Cardiac muscle cell (in vitro differentiated cells and primary cell): ENCODE results near the gene VAT1L. TPM values are rescaled to one million over a fixed set of nuclear protein-coding genes. Genes with fewer than 3 reads are reported as not detected.
A peak's percentile ranks its signal among the peaks of the same experiment; 100 is the strongest.

Experiments used
- DNase-seq, 2 donors: peaks; one replicate each; pipeline versions ENCODE4 v3.0.0 to v3.0.0-alpha.2; 2010 to 2017; ENCODE audit warnings: low read depth in 1 of 2, low spot score in 1 of 2
- H3K27ac ChIP-seq: fragments of 200-600 bp; sonication (generic); 2 replicates; pipeline ENCODE4 v1.5.1; 2016
- H3K27me3 ChIP-seq: fragments of 200-600 bp; sonication (generic); 2 replicates; pipeline ENCODE4 v1.6.0; 2016; ENCODE audit warnings: control low read depth
- H3K36me3 ChIP-seq: fragments of 200-600 bp; sonication (generic); 2 replicates; pipeline ENCODE4 v1.5.1; 2016; ENCODE audit warnings: control low read depth
- H3K4me1 ChIP-seq: fragments of 200-600 bp; sonication (generic); 2 replicates; pipeline ENCODE4 v1.8.1; 2017; ENCODE audit warnings: low read depth, mild to moderate bottlenecking, mixed run types
- H3K4me3 ChIP-seq: fragments of 200-600 bp; sonication (generic); 2 replicates; pipeline ENCODE4 v1.5.1; 2016; ENCODE audit warnings: mild to moderate bottlenecking
- H3K9me3 ChIP-seq: fragments of 200-600 bp; sonication (generic); 2 replicates; pipeline ENCODE4 v1.5.1; 2017; ENCODE audit warnings: low read depth, mild to moderate bottlenecking, control low read depth
- CTCF ChIP-seq: IDR thresholded peaks from 2 replicates; pipeline ENCODE4 v1.5.1; 2012; ENCODE audit warnings: low read depth, mild to moderate bottlenecking, low read length
- polyA plus RNA-seq: library from polyadenylated mRNA; unstranded; fragments of >200 nt; fragmentation: Nextera tagmentation; extraction: Ambion mirVana; gene quantifications from 2 replicates; pipeline ENCODE4 v1.2.1, GENCODE V29; 2016
- total RNA-seq: library from RNA; depleted of rRNA; stranded (reverse); fragments of >200 nt; gene quantifications from 2 replicates; pipeline ENCODE4 v1.2.3, GENCODE V29; 2016

VAT1L gene
- total and polyA plus RNA-seq, 2 experiments from 2014 or later, result 1.5 to 2.4 TPM

GRCh38 chr16:77859493-77860232, 71.3 kb downstream of the VAT1L start:
- Histone ChIP-seq H3K36me3 (no peaks in the 10 kb centered on the region), H3K27me3 (no peaks in the 10 kb centered on the region), H3K27ac (peak overlapping the region; percentile 69), H3K4me1 (peaks cover 35% of the 10 kb centered on the region), H3K4me3 (no peak overlapping the region), H3K9me3 (no peaks in the 10 kb centered on the region)
- DNase-seq, result no peak
- TF ChIP-seq CTCF, result no peak

- Histone ChIP-seq H3K27me3 (no peaks in the 10 kb centered on the region), H3K4me1 (peaks cover 35% of the 10 kb centered on the region), H3K4me3 (no peak overlapping the region), H3K36me3 (no peaks in the 10 kb centered on the region), H3K27ac (peak overlapping the region; percentile 49), H3K9me3 (no peaks in the 10 kb centered on the region)
- no peak for DNase-seq
- no peak for TF ChIP-seq CTCF
Measured at GRCh38 chr16:77860953-77861352, 72.6 kb downstream of the VAT1L start.

- H3K27me3 ChIP-seq, result no peaks in the 10 kb centered on the region
- H3K4me1 ChIP-seq, result peaks cover 35% of the 10 kb centered on the region
- no peak overlapping the region for H3K27ac ChIP-seq
- H3K4me3 ChIP-seq, result no peak overlapping the region
- no peaks in the 10 kb centered on the region for H3K9me3 ChIP-seq
- no peak for TF ChIP-seq CTCF
- no peaks in the 10 kb centered on the region for H3K36me3 ChIP-seq
- DNase-seq, result no peak
Measured at GRCh38 chr16:77863250-77863649, 74.9 kb downstream of the VAT1L start.

- Histone ChIP-seq H3K9me3 (no peaks in the 10 kb centered on the region), H3K27me3 (no peaks in the 10 kb centered on the region), H3K36me3 (no peaks in the 10 kb centered on the region), H3K27ac (no peak overlapping the region), H3K4me1 (peaks cover 21% of the 10 kb centered on the region), H3K4me3 (no peak overlapping the region)
- DNase-seq, result no peak
- TF ChIP-seq CTCF, result no peak
Measured at GRCh38 chr16:77866752-77867151, 78.4 kb downstream of the VAT1L start.

GRCh38 chr16:77868052-77868451, 79.7 kb downstream of the VAT1L start:
- TF ChIP-seq CTCF, result no peak
- Histone ChIP-seq H3K27ac (no peak overlapping the region), H3K4me1 (peaks cover 19% of the 10 kb centered on the region), H3K9me3 (no peaks in the 10 kb centered on the region), H3K27me3 (no peaks in the 10 kb centered on the region), H3K4me3 (no peak overlapping the region), H3K36me3 (no peaks in the 10 kb centered on the region)
- DNase-seq, result no peak

GRCh38 chr16:77868478-77868877, 80.1 kb downstream of the VAT1L start:
- no peaks in the 10 kb centered on the region for H3K27me3 ChIP-seq
- H3K4me1 ChIP-seq, result peaks cover 15% of the 10 kb centered on the region
- no peak for TF ChIP-seq CTCF
- no peaks in the 10 kb centered on the region for H3K9me3 ChIP-seq
- no peak for DNase-seq
- H3K27ac ChIP-seq, result no peak overlapping the region
- H3K36me3 ChIP-seq, result no peaks in the 10 kb centered on the region
- no peak overlapping the region for H3K4me3 ChIP-seq
